ENCODE measurements around the gene LHX1. TPM values are rescaled to one million over a fixed set of nuclear protein-coding genes. Genes with fewer than 3 reads are reported as not detected.

Gene LHX1
- total RNA-seq, 2 experiments from 2014 or later: not detected

DNA sequence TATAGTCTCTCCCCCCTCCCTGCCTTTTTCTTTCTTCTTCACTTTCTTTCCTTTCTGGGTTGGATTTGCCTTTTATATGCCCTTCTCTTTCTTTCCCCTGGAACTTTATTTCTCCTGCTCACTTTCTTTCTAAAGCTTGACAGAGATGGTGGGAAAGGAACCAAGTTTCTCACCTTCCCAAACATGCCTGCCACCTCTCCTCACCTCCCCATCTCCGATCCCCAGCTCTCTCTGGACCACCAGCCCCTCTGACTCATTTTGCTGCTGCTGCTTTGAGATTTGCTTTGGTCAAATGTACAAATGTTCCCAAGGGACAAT, 6.7 kb upstream of the LHX1 start:
- H3K27ac Mint-ChIP-seq: no peak overlapping the region
- ChIA-PET POLR2A (no interaction called here), CTCF (no interaction called here)
- Histone ChIP-seq H3K4me3 (ENCODE audit: low read length) (no peak overlapping the region), H3K4me1 (ENCODE audit: insufficient read depth, low read length) (peaks cover 48% of the 10 kb centered on the region), H3K27ac (ENCODE audit: low read depth in 1 of 2, low read length in 2 of 2) (no peak overlapping the region), H3K9me3 (ENCODE audit: control insufficient read depth in 1 of 2, insufficient read depth in 1 of 2, low read length in 2 of 2) (peaks cover 0 to 29% of the 10 kb centered on the region in 2 experiments), H3K27me3 (ENCODE audit: control insufficient read depth in 1 of 2, insufficient read depth in 2 of 2, low read length in 2 of 2) (peaks cover 83 to 85% of the 10 kb centered on the region in 2 experiments), H3K36me3 (ENCODE audit: insufficient read depth, low read length) (no peaks in the 10 kb centered on the region)
- H3K9me3 Mint-ChIP-seq: no peaks in the 10 kb centered on the region
- no peak overlapping the region for H3K4me3 Mint-ChIP-seq
- no peak for ATAC-seq (ENCODE audit: poor library complexity)
- H3K36me3 Mint-ChIP-seq (ENCODE audit: low read depth): no peaks in the 10 kb centered on the region
- TF ChIP-seq, protein P1, sequence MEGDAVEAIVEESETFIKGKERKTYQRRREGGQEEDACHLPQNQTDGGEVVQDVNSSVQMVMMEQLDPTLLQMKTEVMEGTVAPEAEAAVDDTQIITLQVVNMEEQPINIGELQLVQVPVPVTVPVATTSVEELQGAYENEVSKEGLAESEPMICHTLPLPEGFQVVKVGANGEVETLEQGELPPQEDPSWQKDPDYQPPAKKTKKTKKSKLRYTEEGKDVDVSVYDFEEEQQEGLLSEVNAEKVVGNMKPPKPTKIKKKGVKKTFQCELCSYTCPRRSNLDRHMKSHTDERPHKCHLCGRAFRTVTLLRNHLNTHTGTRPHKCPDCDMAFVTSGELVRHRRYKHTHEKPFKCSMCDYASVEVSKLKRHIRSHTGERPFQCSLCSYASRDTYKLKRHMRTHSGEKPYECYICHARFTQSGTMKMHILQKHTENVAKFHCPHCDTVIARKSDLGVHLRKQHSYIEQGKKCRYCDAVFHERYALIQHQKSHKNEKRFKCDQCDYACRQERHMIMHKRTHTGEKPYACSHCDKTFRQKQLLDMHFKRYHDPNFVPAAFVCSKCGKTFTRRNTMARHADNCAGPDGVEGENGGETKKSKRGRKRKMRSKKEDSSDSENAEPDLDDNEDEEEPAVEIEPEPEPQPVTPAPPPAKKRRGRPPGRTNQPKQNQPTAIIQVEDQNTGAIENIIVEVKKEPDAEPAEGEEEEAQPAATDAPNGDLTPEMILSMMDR (IDR thresholded peaks at IDR 0.05): no peak
- H3K4me1 Mint-ChIP-seq (ENCODE audit: low read depth): peaks cover 57% of the 10 kb centered on the region
- intact Hi-C loops (cut with DNase I, micrococcal nuclease): no loop called here
- DNase-seq: no peak
- peaks cover 94% of the 10 kb centered on the region for H3K27me3 Mint-ChIP-seq

DNA sequence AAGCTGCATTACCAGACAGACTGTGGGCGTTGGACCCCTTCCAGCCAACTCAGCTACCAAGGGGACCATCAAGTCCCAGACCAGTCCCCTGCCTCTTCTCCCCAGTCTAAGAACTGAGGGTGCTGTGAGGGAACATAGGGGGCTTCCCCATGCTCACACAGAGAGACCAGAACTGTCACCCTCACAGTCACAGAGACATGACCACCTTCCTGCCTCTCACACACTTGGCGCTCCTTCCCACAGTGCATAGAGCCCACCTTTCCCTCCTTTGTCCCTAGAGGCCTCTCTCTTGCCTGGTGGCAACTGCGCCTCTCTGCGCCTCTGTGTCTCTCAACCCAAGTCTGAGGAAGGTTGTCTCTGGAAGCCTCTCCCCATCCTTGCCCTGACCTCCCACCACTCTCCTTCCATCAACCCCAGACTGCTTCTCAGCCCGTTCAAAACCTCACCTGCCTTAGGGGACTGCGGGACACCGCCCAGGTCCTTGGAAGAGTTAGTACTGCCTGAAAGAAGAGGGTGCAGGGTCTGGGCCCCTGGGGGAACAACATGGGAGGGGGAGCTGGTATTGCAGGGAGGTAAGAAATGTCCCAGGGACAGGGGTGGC, 6.1 kb upstream of the LHX1 start:
- no peak for ATAC-seq (ENCODE audit: poor library complexity)
- H3K27ac ChIP-seq (ENCODE audit: low read depth in 1 of 2, low read length in 2 of 2): no peak overlapping the region
- peak in 1 of 14 experiments; percentile 7 for DNase-seq
- Mint-ChIP-seq H3K4me1 (ENCODE audit: low read depth) (peaks cover 64% of the 10 kb centered on the region), H3K36me3 (ENCODE audit: low read depth) (no peaks in the 10 kb centered on the region), H3K4me3 (no peak overlapping the region), H3K27ac (no peak overlapping the region), H3K27me3 (peaks cover 95% of the 10 kb centered on the region), H3K9me3 (no peaks in the 10 kb centered on the region)
- ChIA-PET POLR2A (interaction anchor here (1.1 kb wide), 1 partner anchor 10 kb away, joined by 3 read pairs; no protein-coding TSS in a partner anchor), CTCF (no interaction called here)
- no peak overlapping the region for H3K4me3 ChIP-seq (ENCODE audit: low read length)
- H3K27me3 ChIP-seq (ENCODE audit: control insufficient read depth in 1 of 2, insufficient read depth in 2 of 2, low read length in 2 of 2): peaks cover 89 to 91% of the 10 kb centered on the region in 2 experiments
- H3K36me3 ChIP-seq (ENCODE audit: insufficient read depth, low read length): no peaks in the 10 kb centered on the region
- peaks cover 0 to 35% of the 10 kb centered on the region in 2 experiments for H3K9me3 ChIP-seq (ENCODE audit: control insufficient read depth in 1 of 2, insufficient read depth in 1 of 2, low read length in 2 of 2)
- intact Hi-C loops (cut with DNase I, micrococcal nuclease): no loop called here
- TF ChIP-seq, protein P1 (IDR thresholded peaks at IDR 0.05): no peak
- peaks cover 55% of the 10 kb centered on the region for H3K4me1 ChIP-seq (ENCODE audit: insufficient read depth, low read length)

DNA sequence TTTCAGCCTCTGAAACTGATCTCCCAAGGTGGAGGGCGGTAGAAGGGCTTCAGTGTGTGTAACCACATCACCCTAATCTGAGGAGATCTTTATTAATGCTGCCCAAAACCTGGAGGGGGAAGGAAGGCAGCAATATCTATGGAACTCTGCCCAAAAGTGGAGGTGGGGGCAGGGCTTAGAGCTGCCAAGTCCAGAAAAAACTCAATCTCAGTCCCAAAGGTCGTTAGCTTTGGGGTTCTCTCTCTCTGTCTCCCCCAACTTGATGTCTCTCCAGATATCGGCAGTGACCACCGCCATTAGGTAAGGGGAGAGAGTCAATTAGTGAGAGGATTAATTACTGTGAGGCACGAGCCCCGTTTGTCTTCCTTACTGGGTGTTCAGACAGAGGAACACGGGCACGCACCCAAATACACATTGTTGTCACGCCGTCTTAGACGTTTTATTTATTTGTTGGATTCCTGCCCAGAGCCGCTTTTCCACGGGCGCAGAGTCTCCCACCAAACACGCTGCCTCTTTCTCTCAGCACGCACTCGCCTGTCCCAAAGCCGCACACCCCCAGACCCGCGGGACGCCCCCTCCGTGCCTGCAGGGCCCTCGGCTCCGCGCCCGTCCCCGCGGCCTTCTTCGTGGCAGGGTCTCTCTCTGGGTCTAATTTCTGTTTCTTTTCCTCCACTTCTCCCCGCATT, 5.4 kb upstream of the LHX1 start:
- H3K4me3 ChIP-seq (ENCODE audit: low read length): no peak overlapping the region
- Mint-ChIP-seq H3K4me3 (peak overlapping the region; percentile 61), H3K36me3 (ENCODE audit: low read depth) (no peaks in the 10 kb centered on the region), H3K27me3 (peaks cover 96% of the 10 kb centered on the region), H3K27ac (no peak overlapping the region), H3K4me1 (ENCODE audit: low read depth) (peaks cover 66% of the 10 kb centered on the region), H3K9me3 (no peaks in the 10 kb centered on the region)
- peaks cover 0 to 36% of the 10 kb centered on the region in 2 experiments for H3K9me3 ChIP-seq (ENCODE audit: control insufficient read depth in 1 of 2, insufficient read depth in 1 of 2, low read length in 2 of 2)
- H3K36me3 ChIP-seq (ENCODE audit: insufficient read depth, low read length): no peaks in the 10 kb centered on the region
- intact Hi-C loops (cut with DNase I, micrococcal nuclease): loop anchor here in 1 of 2 experiments (2.0 kb wide), 1 partner anchor 17 kb away; the partner anchor contains the start of gene AATF
- DNase-seq: peak in 3 of 14 experiments; percentile 3 to 35 (median 24)
- peaks cover 94 to 98% of the 10 kb centered on the region in 2 experiments for H3K27me3 ChIP-seq (ENCODE audit: control insufficient read depth in 1 of 2, insufficient read depth in 2 of 2, low read length in 2 of 2)
- CTCF ChIA-PET: no interaction called here
- no peak overlapping the region for H3K27ac ChIP-seq (ENCODE audit: low read depth in 1 of 2, low read length in 2 of 2)
- ATAC-seq (ENCODE audit: poor library complexity): no peak
- TF ChIP-seq, protein P1 (IDR thresholded peaks at IDR 0.05): no peak
- POLR2A ChIA-PET: interaction anchor here (1.1 kb wide), 1 partner anchor 9 kb away, joined by 3 read pairs; no protein-coding TSS in a partner anchor
- H3K4me1 ChIP-seq (ENCODE audit: insufficient read depth, low read length): peaks cover 61% of the 10 kb centered on the region

All from CD4-positive, alpha-beta T cell (primary cell).